Left colon (tissue), 2 donors: ENCODE data around the gene MTMR12. TPM values are rescaled to one million over a fixed set of nuclear protein-coding genes. Genes with fewer than 3 reads are reported as not detected.

Experiments
- total RNA-seq, 2 donors: library from RNA; stranded (reverse); fragmentation: NEBNext Ultra II Directional; extraction: Animal tissue kit (Norgen Biotek cat#: 25700); gene quantifications; one replicate each; pipeline ENCODE4 v1.2.1, GENCODE V29; 2021
- donor health status: DM: no; HTN: no; CAD: no.
- donor health status: DM: yes; HTN: yes; CAD: no.

Gene MTMR12
- total RNA-seq, 2 donors from 2014 or later, result 19.4 to 25.5 TPM

Other genes with a start within 250 kb of the MTMR12 start
- 100 to 1,000 TPM; 123 to 131 TPM for gene GOLPH3, start 138.6 kb downstream of the MTMR12 start, total RNA-seq
- gene ZFR, start 131.8 kb upstream of the MTMR12 start, total RNA-seq, result 10 to 100 TPM; 45.7 to 48.6 TPM